Thyroid gland (tissue), 4 donors: ENCODE measurements around the gene MINK1.

ENCODE experiments used
- CTCF ChIP-seq, 6 experiments: fragments of 200-600 bp in 3 of 6; fragments of 450-650 bp in 3 of 6; sonication (generic) in 3 of 6; IDR thresholded peaks; one replicate each; pipeline ENCODE4 v1.5.1; 2016 to 2019; ENCODE audit warnings: antibody characterized with exemption in 6 of 6, mild to moderate bottlenecking in 2 of 6, inconsistent platforms in 1 of 6, moderate library complexity in 1 of 6
- POLR2A ChIP-seq, 2 donors: fragments of 450-650 bp; IDR thresholded peaks; one replicate each; pipeline ENCODE4 v1.6.1; 2017; ENCODE audit warnings: antibody characterized with exemption in 2 of 2, mild to moderate bottlenecking in 2 of 2, moderate library complexity in 1 of 2

GRCh38 chr17:4897198-4897687 lies 64.1 kb downstream of the MINK1 start:
- TF ChIP-seq CTCF (IDR thresholded peaks at IDR 0.05) (no peak), POLR2A (IDR thresholded peaks at IDR 0.05) (no peak)
